Hippocampal formation (tissue), 2 donors: ENCODE data around the gene MINDY4.

Experiments used
- DNase-seq, 2 donors: peaks; one replicate each; lab custom pipeline; 2025; lab: John Stamatoyannopoulos, UW

Gene MINDY4

DNA sequence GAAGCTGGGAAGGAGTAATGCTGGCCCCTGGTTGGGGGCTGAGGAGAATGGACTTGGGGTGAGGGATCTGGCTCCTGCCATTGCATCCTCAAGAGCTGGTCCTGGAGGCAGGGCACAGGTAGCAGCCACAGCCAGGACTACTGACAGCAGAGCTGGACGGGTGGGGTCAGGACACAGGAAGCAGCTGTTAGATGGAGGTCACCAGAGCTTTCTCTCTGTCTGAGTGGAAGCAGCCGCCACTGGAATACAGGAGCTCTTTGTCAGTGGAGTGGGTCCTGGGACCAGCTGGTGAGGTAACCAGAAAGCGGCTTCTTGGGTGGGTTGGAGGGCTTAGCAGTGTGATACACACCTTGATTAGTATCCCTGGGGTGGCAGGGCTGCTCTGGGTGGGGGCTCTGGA is 82.4 kb downstream of the MINDY4 start:
- DNase-seq = no peak

GRCh38 chr7:30855936-30856335 is 84.7 kb downstream of the MINDY4 start:
- no peak for DNase-seq

DNA sequence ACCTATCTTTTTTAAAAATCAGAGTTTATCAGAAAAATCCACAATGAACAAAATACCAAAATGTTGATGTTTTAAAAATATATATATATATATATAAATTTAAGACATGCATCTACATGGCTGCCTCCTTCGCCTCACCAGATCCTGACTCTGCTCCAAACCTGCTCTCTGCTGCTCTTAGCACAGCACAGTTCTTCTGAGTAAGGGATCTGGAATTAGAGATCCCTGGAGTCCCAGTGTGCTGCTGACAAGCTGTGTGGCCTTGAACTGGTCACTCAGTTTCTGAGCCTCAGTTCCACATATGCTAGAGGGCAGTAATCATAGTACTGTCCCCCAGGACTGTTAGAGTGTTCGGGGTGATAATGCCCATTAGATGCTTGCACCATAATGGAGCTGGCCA is 87.4 kb downstream of the MINDY4 start:
- DNase-seq = no peak

DNA sequence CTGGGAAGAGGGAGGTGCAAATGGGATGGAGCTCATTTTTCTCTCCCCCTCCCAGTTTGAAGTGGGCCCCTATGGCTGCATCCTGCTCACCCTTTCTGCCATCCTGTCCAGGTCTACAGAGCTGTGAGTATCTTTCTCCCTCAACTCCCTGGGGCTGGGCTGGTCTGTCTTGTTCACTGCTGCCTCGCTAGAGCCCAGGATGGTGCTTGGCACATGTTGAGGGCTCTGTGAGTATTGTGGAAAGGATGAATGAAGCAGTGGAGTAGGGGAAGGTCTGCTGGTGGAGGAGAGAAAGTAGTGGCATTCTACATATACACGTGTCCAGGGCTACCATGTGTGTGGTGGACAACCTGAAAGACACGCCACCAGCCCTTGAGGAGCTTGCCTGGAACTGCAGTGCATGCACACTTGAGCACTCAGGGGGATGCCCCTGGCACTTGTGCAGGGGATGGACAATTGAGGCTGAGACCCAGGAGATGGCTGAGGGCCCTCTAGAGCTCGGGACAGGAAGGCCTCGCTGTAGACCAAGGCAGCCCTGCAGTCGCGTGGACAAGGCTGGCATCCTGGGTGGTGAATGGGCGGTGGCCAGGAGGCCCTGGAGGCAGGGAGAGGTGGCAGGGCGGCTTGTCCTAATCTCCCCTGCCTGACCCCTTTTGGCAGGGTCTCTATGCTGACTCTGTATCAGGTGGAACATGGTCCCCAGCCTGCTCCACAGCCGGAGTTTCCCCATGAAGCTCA is 88.2 kb downstream of the MINDY4 start:
- DNase-seq = no peak

- DNase-seq = no peak
These were observed 88.8 kb downstream of the MINDY4 start for GRCh38 chr7:30859940-30860496.

DNA sequence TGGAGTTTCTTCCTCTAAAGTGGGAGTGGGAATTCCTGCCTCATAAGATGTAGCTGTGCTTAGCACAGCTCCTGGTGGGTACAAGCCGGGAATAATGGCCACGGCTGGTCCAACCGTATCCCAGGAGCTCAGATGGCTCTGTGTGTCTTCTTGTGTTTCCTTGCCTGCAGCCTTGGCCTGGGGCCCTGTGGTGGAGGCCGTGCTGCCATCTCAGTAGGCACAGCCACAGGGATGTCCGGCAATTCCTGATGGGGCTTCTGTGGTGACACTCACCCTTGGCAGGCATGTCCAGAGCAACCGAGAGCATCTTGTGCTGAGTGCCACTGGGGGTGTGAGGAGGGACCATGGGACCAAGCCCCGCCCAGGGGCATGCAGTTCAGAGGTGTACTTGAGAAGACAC is 90.4 kb downstream of the MINDY4 start:
- no peak for DNase-seq

DNA sequence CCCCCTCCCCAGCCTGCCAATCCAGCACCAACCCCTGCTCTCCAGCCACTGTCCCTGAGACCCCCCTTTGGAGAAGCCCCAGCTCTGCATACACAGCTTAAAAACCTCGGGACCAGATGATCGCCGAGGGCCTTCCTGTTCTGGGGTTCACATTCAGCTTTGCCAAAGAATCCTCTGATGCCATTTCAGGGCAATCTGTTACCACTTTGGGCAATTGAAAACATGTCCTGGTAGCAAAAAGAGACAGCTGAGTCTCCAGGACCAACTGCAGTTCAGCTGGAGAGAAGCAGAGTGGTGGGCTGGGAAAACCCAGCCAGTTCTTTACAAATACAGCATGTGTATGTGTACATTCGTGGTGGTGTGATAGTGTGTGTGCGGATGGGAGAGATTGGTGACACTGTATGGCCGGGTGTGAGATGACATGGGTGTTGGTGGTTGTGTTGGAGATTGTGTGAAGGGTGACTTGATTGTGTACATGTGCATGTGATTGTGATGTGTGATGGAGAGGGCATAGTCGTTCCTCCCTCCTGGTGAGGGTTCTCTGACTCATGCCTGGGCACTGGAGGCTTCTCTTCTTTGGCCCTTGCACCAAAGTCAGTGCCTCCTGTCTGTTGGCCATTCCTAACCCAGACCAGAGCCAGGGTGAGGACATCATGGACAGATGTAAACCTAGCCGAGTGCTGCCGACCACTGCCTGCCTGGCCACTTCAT is 91.9 kb downstream of the MINDY4 start:
- no peak for DNase-seq

- DNase-seq = no peak
These were observed 92.5 kb downstream of the MINDY4 start for GRCh38 chr7:30863706-30864035.

DNA sequence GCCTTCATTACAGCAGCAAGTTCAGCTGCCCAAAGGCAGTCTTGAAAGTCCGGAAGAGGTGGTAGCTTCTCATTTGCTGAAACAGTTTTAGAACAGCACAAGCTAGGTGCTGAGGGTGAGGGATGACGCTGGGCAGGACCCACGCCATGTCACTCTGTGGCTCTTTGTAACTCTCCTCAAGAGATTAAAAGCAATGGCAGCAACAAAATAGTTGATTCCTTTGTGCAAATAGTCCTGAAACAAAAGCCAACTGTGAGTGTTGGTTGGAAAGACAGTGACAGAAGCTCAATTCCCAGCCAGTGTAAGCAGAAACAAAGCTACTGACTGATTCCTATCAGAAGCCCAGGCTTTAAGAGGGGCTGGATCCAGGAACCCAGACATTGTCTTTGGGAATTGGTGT is 92.9 kb downstream of the MINDY4 start:
- no peak for DNase-seq

DNA sequence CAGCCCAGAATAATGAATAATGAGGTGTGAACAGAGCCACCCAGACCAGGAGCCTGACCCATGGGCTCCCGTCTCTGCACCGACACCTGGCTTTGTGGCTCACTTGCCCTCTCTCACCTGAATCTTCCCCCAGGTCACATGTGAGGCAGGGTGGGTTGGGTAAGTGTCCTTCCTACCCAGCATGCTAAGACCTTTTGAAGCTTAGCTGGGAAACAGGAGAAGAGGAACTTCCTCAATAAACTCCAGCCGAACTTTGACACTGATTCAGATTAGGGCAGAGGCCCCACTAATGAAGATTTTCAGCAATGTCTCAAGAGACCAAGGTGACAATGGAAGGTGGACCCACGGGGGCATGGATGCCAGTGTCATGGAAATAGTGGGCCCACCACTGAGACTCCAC is 93.9 kb downstream of the MINDY4 start:
- DNase-seq = no peak

- no peak for DNase-seq
These were observed 94.6 kb downstream of the MINDY4 start for GRCh38 chr7:30865821-30866220.

DNA sequence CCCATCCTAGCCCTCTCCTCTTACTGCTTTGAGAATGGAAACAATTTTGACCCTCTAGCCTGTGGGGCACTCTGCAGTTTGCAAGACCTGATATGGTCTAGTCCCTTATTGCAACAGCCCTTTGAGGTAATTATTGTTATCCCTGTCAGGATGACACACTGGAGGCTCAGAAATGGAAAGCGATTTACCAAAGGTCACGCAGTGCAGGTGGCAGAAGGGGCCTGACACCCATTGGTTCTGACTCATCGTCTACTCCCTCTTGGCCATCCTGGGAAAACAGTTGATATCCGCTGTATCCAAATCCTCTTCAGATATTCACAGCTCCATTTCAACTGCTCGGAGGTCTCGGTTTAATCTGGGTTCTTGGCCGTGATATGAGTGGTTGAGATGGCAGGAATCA is 95.7 kb downstream of the MINDY4 start:
- DNase-seq = no peak

DNA sequence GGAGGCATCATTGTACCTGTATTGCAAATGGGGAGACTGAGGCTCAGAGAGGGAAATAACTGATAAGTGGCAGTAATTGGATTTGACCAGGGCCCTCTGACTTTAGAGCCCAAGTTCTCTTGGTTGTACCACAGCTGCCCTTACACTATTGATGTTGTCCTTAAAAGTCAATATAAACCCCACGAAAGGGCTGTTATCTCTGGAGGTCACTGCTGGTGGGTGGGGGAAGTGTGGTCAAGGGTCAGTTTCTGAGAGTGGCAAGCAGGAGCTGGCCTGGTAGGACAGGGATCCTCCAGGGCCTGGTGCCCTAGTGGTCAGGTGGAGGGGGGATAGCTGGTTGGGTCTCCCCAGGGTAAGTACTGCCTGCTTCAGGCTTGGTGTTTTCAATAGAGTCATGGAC is 96.3 kb downstream of the MINDY4 start:
- DNase-seq = no peak

DNA sequence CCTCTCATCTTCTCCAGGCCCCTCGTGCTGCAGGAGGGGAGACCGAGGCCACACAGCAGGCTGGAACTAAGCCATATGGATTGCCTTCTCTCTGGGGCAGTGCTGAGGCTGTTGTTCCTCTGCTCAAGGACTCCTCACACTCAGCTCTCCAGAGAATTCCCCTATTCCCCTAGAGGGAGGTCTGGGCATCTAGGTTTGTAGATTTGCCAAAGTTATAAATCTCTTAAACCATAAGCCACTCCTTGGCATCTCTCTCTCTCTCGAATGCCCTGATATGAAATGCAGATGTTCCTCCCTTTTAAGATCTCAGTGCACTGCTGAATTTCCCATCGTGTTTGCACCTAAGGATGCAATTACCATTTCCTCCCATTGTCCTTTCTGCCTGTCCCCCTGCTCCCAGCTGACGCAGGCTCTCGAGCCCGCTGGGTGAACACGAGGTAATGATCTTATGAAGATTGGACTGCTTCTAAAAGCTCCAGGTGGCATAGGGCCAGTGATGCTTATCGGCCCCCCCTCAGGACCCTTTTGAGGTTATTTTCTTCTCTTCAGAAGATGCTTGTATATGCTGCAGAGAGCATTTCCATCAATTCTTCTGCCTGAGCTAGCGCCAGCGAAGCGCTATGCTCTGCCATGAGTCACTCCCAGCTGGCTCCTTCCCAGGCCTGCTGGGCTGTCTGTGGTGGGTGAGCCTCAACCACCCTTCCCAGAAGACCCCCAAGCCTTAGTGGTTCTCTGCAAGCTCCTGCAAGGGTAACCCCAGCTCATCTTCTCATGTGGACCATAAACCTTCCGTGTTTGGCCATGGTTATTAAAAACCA is 98.8 kb downstream of the MINDY4 start:
- no peak for DNase-seq

- DNase-seq = no peak
These were observed 99.8 kb downstream of the MINDY4 start for GRCh38 chr7:30870821-30871518.

DNA sequence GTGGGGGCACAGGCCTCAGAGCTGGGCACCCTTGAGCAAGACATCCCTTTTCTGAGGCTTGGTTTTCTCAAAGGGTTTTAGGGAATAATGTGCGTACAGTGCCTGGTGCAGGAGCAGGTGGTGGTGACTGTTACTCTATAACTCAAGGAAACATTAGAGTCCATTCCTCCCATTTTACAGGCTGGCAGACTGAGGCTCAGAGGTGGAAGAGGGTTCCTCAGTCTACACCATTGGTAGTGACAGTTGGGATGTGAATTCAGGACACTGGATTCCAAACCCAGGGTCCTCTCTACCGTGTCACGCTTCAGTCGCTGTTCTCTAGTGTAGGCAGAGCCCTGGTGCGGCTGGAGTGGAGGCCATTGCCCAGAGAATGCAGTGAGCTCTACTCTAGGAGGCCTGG is 100.4 kb downstream of the MINDY4 start:
- DNase-seq = no peak

DNA sequence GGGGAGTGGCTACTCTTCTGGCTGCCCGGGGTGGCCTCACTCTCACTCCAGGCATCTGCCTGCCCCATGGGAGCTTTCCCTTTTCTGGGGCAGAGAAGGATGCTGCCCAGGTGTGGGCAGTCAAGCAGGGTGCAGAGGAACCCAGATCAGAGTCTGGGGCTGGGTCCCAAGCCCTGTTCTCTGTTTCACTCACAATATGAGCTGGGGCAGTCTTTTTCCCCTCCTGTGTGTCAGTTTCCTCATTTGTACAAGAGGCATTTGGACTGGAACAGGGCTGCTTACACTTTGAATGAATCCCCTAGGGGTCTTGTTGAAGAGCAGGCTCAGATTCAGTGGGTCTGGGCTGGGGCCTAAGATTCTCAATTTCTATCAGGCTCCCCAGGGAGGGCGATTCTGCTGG is 102.0 kb downstream of the MINDY4 start:
- no peak for DNase-seq

DNA sequence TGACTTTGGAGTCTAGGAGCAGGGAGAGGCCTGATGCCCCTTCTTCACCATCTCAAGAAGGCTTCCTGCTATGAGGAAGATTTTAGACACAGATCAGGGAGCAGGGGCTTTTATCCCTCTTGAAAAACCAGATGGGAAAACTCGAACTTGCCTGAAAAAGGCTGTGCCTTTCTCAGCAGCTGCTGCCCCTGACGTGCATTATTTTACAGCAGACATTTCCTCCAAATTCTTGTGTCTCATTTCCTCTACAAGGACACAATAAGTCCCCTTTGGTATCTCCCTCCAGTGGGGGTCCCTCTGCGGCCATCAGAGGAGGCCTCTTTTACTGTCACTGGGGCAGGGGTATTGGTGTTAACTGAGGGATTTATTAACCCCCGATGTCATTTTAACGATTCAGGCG is 102.4 kb downstream of the MINDY4 start:
- no peak for DNase-seq

DNA sequence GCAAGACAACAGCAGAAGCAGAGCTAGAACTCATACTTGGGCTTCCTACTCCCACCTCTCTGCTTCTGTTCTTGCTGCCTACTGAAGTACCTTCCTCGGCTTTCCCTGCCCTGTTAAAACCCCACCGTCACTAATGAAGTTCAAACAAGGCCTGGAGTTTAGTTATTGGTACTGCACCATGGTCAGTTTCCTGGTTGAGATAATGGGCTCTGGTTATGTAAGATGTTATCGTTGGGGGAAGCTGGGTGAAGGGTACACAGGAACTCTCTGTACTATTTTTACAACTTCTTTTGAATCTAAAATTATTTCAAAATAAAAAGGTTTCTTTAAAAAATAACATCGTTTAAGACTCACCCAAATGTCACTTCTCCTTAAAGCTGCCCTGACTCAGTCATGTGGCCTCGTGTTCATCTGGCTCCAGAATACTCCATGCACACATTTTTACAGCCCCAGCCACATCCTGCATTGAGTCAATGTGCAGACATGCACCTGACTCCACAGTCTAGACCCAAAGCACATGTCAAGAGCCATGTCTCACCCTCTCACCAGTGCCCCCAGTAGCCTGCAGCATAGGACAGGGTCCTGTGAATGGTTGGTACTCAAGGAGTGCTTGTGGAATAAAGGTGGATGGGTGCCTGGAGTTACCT is 103.6 kb downstream of the MINDY4 start:
- no peak for DNase-seq

DNA sequence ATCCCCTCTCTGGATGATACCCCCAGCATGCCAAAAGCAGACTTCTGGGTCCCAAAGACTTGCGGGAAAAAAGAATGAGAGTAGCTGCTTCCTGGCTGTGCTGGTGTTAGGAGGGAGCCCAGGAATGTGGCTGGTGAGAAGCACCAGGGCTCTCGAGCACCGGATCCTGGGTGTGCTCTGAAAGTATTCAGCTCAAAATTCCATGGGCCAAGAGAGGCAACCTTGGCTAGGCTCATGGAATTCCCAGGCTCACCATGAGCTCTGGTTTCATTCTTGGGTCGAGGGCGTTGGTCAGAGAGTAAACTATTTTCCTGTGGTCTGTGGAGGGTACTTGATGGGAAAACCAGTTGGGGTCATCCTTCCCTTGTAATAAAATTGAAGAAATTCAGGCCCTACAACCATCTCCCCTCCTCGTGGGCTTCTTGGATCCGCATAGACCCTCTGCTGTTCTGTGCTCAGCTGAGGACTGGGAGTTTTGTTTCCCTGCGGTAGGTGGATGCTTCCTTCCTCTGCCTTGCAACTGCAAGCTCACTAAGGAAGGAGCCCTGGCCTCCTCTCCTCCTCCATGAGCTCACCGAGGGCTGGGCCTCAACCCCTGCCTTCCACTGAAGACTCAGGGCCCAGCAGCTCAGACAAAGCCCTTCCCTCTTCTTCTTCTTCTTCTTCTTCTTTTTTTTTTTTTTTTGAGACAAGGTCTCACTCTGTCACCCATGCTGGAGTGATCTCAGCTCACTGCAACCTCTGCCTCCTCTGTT is 106.0 kb downstream of the MINDY4 start:
- no peak for DNase-seq

DNA sequence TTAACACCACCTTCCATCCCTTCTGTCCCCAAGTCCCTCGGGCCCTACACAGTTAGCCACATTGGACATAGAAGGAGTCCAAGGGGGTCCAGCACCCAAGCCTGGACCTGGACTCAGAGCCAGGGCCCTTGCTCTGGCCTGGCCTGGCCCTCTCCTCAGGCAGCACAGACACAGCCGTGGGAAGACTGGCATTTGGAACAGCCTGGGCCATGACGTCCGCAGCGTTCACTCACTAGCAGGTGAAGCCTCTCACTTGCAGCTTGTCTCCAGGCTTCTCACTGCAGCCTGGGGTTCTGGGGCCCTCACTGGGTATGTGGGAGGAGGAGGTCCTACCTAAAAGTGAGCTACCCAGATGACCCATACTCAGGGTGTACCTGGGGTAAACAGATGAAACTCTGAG is 106.8 kb downstream of the MINDY4 start:
- DNase-seq = no peak
